VCaP (cell line): ENCODE data around the gene CBX1.
"Not testable (repeated sequence)": the region's sequence is repeated elsewhere in the genome, so short reads cannot be mapped to it uniquely, and the experiment has no call there.

Source experiments
- H3K27ac ChIP-seq: fragments of 450-650 bp; 2 replicates; pipeline ENCODE4 v1.5.1; 2017
- CTCF ChIP-seq: fragments of 450-650 bp; conservative IDR thresholded peaks from 2 replicates; pipeline ENCODE4 v1.5.1; 2017; ENCODE audit warnings: mild to moderate bottlenecking, moderate library complexity

CBX1 gene

GRCh38 chr17:48037036-48037837, 64.0 kb downstream of the CBX1 start, which contains the start of gene COPZ2:
TSS of gene COPZ2 (minus strand) at chr17:48037797. CDS start at chr17:48037777, 20 bp downstream.
- TF ChIP-seq CTCF, result no peak
- H3K27ac ChIP-seq, result peak within 1 kb of the TSS; percentile 15; the same call in 1 of the 2 replicates

GRCh38 chr17:48036693-48037035, 64.6 kb downstream of the CBX1 start:
- no peak for TF ChIP-seq CTCF
- no peak overlapping the region for H3K27ac ChIP-seq

- H3K27ac ChIP-seq, result not testable (repeated sequence)
Observed at GRCh38 chr17:48034734-48035133, 66.5 kb downstream of the CBX1 start.

- no peak overlapping the region for H3K27ac ChIP-seq
- no peak for TF ChIP-seq CTCF
Observed at GRCh38 chr17:48031966-48032365, 69.3 kb downstream of the CBX1 start.

GRCh38 chr17:48030531-48030930, 70.7 kb downstream of the CBX1 start:
- TF ChIP-seq CTCF, result no peak
- H3K27ac ChIP-seq, result no peak overlapping the region

GRCh38 chr17:48028736-48029135, 72.5 kb downstream of the CBX1 start:
- no peak overlapping the region for H3K27ac ChIP-seq
- no peak for TF ChIP-seq CTCF

- TF ChIP-seq CTCF, result no peak
- no peak overlapping the region for H3K27ac ChIP-seq
Observed at GRCh38 chr17:48027322-48027981, 73.8 kb downstream of the CBX1 start.
